Sigmoid colon (tissue), 3 donors: ENCODE data around the gene ASCL3.
"Not testable (repeated sequence)": the region's sequence is repeated elsewhere in the genome, so short reads cannot be mapped to it uniquely, and the experiment has no call there.

Experiments
- POLR2A ChIP-seq, 2 donors: fragments of 450-650 bp; IDR thresholded peaks; one replicate each; pipeline ENCODE4 v1.6.1; 2016; ENCODE audit warnings: antibody characterized with exemption in 2 of 2, mild to moderate bottlenecking in 2 of 2, moderate library complexity in 2 of 2
- TF ChIP-seq, protein P1 (sequence below), 4 experiments: fragments of 450-650 bp in 3 of 4; fragments of 200-600 bp in 1 of 4; IDR thresholded peaks; one replicate each; pipeline ENCODE4 v1.5.1; 2016 to 2019; ENCODE audit warnings: antibody characterized with exemption in 4 of 4, mild to moderate bottlenecking in 3 of 4, moderate library complexity in 2 of 4

DNA sequence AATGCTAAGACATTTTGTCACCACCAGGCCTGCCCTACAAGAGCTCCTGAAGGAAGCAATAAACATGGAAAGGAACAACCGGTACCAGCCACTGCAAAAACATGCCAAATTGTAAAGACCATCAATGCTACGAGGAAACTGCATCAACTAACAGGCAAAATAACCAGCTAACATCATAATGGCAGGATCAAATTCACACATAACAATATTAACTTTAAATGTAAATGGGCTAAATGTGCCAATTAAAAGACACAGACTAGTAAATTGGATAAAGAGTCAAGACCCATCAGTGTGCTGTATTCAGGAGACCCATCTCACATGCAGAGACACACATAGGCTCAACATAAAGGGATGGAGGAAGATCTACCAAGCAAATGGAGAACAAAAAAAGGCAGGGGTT lies 51.6 kb downstream of the ASCL3 start:
- TF ChIP-seq, protein P1, sequence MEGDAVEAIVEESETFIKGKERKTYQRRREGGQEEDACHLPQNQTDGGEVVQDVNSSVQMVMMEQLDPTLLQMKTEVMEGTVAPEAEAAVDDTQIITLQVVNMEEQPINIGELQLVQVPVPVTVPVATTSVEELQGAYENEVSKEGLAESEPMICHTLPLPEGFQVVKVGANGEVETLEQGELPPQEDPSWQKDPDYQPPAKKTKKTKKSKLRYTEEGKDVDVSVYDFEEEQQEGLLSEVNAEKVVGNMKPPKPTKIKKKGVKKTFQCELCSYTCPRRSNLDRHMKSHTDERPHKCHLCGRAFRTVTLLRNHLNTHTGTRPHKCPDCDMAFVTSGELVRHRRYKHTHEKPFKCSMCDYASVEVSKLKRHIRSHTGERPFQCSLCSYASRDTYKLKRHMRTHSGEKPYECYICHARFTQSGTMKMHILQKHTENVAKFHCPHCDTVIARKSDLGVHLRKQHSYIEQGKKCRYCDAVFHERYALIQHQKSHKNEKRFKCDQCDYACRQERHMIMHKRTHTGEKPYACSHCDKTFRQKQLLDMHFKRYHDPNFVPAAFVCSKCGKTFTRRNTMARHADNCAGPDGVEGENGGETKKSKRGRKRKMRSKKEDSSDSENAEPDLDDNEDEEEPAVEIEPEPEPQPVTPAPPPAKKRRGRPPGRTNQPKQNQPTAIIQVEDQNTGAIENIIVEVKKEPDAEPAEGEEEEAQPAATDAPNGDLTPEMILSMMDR (IDR thresholded peaks at IDR 0.05) = not testable (repeated sequence)
- TF ChIP-seq POLR2A (IDR thresholded peaks at IDR 0.05) = not testable (repeated sequence)
